ENCODE results near the gene ZNF880. TPM values are rescaled to one million over a fixed set of nuclear protein-coding genes. Genes with fewer than 3 reads are reported as not detected.

ZNF880 gene
- total RNA-seq = 24.4 and 32.1 TPM in 2 replicates

GRCh38 chr19:52369559-52370340, at the start of gene ZNF880:
TSS of gene ZNF880 (plus strand) at chr19:52369923. CDS start at chr19:52369966, 43 bp downstream.

GRCh38 chr19:52336117-52336790, 33.5 kb upstream of the ZNF880 start, which contains the start of gene ZNF610:
TSS of gene ZNF610 (plus strand) at chr19:52336243. CDS start at chr19:52349173, 12,930 bp downstream.

GRCh38 chr19:52397310-52398080, 27.8 kb downstream of the ZNF880 start, which contains the start of gene ZNF528:
TSS of gene ZNF528 (plus strand) at chr19:52397849. CDS start at chr19:52402014, 4,165 bp downstream.

GRCh38 chr19:52428937-52429336, 59.2 kb downstream of the ZNF880 start, which contains the start of gene ZNF534:
TSS of gene ZNF534 (plus strand) at chr19:52429148. CDS start at chr19:52431475, 2,327 bp downstream.

Small RNA genes within 50 kb of the gene (small RNA-seq; reads per million reads assigned to genes)
- not detected for gene AC010332.1

Other genes with a start within 250 kb of the ZNF880 start
- 9.1 and 12.5 TPM in 2 replicates for gene ZNF616, start 230.0 kb upstream of the ZNF880 start, total RNA-seq
- 13.6 and 13.9 TPM in 2 replicates for gene ZNF836, start 198.3 kb upstream of the ZNF880 start, total RNA-seq
- gene PPP2R1A, start 179.9 kb upstream of the ZNF880 start, total RNA-seq = 155 TPM in 2 replicates
- 16.1 and 16.7 TPM in 2 replicates for gene ZNF766, start 100.3 kb upstream of the ZNF880 start, total RNA-seq
- gene ZNF480, start 72.8 kb upstream of the ZNF880 start, total RNA-seq = 12.4 and 13.8 TPM in 2 replicates
- 3.7 and 9.1 TPM in 2 replicates for gene ZNF610, start 33.7 kb upstream of the ZNF880 start, total RNA-seq
- gene ZNF528, start 27.9 kb downstream of the ZNF880 start, total RNA-seq = 34.5 and 53.9 TPM in 2 replicates
- gene ZNF534, start 59.2 kb downstream of the ZNF880 start, total RNA-seq = 0.11 and 0.13 TPM in 2 replicates
- 4.6 and 9.8 TPM in 2 replicates for gene ZNF578, start 83.6 kb downstream of the ZNF880 start, total RNA-seq
- gene ZNF808, start 157.7 kb downstream of the ZNF880 start, total RNA-seq = 19.6 and 28.8 TPM in 2 replicates
- gene ZNF701, start 200.4 kb downstream of the ZNF880 start, total RNA-seq = 13.3 and 19.7 TPM in 2 replicates

Data from articular chondrocyte of knee joint (primary cell).